GM18867 (cell line): ENCODE data around the gene GNAZ.

ENCODE experiments used
- ATAC-seq: cut with Tn5 transposase; IDR thresholded peaks from one replicate; pipeline ENCODE4 v1.9.1; 2021; ENCODE audit warnings: mild to moderate bottlenecking, moderate library complexity; ENCODE audit not compliant: unreplicated experiment

The GNAZ gene

DNA sequence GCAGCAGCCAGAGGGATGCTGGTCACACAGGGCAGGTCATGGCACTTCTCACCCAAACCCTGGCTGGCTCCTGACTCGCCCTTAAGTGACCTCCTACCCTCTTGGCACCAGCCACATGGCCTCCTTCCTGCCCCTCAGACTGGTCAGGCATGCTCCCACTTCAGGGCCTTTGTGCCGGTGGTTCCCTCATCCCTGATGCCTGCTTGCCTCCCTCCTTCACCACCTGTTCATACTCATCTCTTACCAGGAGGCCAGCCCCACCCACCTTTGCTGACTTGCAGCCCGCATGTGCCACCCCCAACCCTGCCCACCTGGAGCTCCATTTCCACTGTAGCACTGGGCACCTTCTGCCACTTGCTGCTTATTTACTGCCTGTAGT, 20.1 kb downstream of the GNAZ start:
- ATAC-seq, result no peak

GRCh38 chr22:23091760-23092159, 21.4 kb downstream of the GNAZ start:
- no peak for ATAC-seq

DNA sequence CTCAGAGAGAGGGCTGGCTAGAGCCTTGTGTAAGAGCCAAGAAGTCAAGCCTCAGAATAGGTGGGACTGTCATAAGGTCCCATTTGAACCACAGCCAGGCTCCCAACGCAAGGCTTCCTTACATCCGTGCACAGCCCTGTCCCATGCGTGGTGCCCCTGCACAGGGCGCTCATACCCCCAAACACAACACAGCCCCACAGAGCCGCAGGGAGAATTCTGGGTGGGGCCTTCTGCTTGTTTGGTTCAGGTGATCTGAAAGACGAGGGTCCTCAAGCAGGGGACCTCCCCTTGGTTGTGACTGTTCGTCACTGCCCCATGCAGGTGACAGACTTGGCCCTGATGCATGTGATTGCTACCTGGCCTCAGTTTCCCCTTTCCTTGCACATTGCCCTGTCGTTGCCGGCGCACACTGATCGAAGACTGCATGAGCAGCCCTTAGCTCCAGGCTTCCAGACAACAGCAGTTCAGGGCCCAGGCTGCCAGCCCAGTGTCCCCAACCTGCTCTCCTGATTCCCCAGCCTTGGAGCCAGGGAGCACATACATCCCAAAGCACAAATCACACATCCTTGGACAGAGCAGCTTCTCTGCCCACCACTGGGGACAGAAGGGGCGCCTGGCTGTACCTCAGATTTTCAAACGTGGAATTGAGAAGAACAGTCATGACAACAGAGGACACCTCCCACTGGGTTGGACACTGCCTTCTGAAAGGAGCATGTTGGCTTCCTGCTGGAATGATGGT, 22.1 kb downstream of the GNAZ start:
- no peak for ATAC-seq

DNA sequence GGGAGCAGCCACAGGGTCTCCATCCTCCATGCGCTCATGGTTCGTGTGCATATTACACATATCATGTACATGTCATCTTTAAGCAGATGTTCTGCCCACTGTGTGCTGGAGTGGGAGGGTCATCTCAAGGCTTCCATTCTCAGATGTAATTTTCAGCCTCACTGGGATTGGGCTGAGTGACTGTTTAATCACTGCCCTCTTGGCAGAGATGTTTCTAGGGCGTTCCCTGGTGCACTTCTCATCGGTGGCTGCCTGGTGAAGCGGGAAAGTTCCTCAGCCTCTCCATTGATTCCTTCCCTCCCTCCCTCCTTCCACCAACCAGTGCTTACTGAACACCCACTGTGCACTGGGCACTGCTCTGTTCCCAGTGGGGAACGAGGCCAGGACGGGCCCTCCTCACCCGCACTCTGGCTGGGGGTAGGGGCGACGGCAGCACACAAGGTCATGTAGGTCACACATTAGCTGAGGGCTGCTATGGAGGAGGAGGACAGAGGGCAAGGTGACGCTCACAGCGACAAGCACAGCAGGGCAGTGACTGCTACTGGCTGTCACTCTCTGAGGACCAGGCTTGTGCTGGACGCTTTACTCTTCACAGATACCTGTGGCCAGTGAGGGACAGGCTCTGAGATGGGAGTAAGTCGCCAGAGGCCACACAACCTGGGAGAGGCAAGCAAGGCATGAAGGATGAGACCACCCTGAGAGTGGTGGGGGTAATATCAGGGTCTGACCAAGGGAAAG, 22.9 kb downstream of the GNAZ start:
- ATAC-seq, result no peak

GRCh38 chr22:23094260-23094659, 23.9 kb downstream of the GNAZ start:
- ATAC-seq, result no peak

DNA sequence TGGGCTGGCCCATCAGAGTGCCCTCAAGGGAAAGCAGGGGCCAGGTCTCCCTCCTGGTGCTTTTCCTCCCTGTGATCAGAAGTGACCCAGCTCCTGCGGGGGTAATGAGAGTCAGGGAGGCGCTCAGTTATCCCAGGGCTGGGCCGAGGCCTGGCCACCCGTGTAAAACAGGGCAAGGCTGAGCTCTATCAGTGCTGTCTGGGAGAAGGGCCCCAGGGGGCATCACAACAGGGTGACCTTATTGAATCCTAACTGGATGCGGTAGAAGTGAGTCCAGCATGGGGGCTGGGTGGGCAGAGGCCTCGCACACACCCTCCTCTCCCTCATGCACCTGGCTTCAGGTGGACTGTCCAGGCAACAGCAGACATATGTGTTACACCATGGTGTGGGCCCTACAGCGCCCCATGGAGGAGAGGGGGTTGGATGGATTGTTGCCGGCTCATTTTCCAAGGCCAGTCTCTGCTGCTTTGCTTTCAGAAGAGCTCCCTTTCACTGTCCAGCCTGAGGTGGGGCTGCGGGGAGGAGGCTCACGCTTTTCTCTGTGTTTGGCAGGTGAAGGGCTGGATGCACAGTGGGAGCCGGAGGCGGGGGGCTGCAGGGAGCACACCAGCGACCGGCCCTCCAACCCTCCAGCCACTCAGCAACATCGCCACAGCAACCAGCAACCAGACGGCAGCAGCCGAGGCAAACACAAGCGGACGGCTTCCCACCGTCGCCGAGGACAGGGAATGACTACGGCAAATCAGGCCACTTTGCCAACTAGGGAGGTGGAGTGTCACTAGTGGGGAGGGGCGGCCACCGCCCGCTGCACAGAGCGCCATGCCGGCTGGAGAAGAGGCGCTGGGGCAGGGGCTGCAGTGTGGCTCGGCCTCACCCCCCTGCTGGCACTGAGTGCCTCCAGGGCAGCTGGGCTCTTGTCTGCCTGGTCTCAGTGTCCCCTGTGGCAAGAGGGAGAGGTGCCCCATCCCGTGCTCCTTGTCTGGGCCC, 24.7 kb downstream of the GNAZ start:
- no peak for ATAC-seq

- no peak for ATAC-seq
Measured at GRCh38 chr22:23095733-23096342, 25.5 kb downstream of the GNAZ start.

DNA sequence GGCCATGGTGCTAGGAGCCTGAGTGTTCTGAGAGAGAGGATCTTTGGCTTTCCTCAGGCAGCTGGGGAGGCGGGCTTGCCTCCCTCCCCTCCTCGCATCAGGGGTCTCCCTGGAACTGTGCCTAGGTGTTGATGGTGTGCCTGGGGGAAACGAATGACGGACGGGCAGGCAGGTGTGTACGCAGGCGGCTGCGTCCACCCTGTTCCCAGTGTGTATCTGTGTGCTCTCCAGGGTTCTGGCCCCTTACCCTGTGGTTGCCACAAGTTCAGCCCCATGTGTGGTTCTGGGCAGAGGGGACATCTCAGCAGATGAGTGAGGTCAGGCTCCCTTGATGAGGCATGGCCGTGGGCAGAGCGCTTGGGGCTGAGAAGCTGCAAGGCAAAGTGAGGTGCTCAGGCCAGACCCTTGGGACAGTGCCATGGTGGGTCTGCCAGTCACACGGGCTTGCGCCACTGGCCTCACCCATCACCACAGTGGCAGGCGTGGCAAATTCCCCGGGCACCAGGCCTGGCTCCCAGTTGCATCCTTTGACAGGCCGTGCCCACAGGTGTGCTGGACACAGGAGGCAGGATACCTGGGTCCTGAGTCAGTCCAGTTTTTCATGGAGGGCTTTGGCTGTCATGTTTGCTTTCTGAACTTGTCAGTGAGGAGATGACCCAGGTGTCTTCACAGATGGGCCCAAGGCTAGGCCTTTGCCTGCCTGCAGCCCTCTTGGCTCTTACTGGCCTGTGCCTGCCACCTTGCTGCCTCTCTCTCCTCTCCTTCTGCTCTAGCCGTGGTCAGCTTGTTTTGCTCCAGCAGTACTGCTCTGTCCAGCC, 27.3 kb downstream of the GNAZ start:
- ATAC-seq, result no peak

- no peak for ATAC-seq
Measured at GRCh38 chr22:23098230-23098705, 27.9 kb downstream of the GNAZ start.

DNA sequence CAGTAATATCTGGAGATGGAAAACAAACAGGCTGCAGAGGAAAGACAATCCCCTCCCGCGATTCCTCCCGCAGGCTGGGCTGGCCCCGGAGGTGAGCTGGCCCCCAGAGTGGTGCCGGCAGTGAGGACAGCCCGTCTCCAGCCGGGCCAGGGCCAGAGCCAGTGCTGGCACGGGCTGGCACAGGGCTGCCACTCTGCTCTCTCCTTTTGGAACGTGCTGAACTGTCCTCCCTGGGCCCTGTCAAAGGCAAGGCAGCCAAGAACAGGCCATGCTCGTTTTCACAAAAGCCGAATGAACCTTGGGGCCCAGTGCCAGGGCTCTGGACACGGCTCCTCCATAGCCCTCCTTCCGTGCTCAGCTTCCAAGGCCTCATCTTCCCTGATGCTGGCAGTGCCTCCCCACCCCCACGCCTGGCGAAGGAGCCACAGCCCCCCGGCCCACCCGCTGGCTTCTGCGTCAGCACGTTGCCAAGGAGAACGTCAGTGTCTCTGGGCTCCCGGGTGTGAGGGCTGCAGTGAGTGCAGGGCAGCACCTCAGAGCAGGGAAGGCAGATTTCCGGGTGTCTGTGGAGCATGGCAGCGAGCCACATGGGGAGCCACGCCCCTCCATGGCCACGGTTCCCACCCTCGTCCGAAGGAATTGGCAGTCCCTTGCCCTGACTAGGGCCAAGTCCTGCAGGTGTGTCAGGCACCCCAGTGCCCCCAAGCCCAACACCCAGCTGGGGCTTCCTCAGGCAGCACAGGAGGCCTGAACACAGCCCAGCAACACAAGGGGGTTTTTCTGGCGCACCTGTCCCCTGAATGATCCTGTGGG, 28.6 kb downstream of the GNAZ start:
- ATAC-seq, result no peak

GRCh38 chr22:23099531-23099804, 29.1 kb downstream of the GNAZ start:
- ATAC-seq, result no peak

GRCh38 chr22:23100124-23100801, 29.9 kb downstream of the GNAZ start:
- no peak for ATAC-seq

GRCh38 chr22:23101524-23101923, 31.2 kb downstream of the GNAZ start:
- no peak for ATAC-seq

- no peak for ATAC-seq
Measured at GRCh38 chr22:23102002-23102655, 31.8 kb downstream of the GNAZ start.

GRCh38 chr22:23102776-23103175, 32.5 kb downstream of the GNAZ start:
- no peak for ATAC-seq

GRCh38 chr22:23103199-23103954, 33.1 kb downstream of the GNAZ start:
- ATAC-seq, result no peak

DNA sequence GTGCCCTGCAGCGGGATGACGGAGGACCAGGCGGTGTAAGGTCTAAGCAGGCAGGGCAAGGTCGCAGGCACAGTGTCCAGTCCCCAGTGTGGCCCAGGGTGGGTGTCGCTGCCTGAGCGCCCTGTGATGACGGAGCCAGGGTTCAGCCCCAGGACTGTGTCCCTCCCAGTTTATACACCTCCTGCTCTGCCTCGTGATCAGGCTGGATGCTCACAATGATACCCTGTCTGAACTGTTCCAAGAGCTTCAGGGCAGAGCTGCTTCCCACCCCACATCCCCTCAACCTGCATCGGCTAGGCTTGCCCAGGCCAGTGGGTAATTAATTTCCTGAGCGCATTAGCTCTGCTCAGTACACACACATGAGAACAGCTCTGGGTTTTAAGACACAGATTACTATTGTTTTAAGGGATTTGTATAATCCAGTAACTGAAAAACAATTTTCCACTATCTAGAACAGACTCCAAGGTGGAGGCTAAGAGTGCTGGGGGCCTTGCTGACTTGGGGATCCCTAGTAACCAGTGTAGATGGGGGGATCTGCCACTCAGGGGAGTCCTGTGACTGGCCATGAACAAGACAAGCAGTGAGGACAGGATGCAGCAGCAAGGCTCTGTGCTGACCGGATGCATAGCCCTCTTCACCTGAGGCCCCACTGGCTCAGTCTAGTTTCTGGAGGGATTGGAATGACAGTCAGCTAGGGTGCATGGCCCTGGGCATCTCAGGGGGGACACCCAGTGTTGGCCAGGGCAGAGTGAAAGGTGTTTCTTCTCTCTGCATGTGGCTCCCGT, 34.1 kb downstream of the GNAZ start:
- no peak for ATAC-seq
